PC-9 (cell line): ENCODE data around the gene TWSG1.

Experiments
- CTCF ChIP-seq: fragments of 200-600 bp; sonication (generic); conservative IDR thresholded peaks from 2 replicates; pipeline ENCODE4 v1.6.1; 2017; ENCODE audit warnings: mixed run types, antibody characterized with exemption, mild to moderate bottlenecking, moderate library complexity
- EZH2 ChIP-seq: fragments of 200-600 bp; sonication (generic); IDR thresholded peaks from 2 replicates; pipeline ENCODE4 v1.8.0; 2017; ENCODE audit warnings: antibody characterized with exemption, low read depth

GRCh38 chr18:9403795-9404564 is 69.4 kb downstream of the TWSG1 start:
- TF ChIP-seq CTCF (no peak), EZH2 (no peak)
